Smooth muscle cell of the brain vasculature (primary cell): Measurements from ENCODE around the gene CACNA1H.
"Not testable (repeated sequence)": the region's sequence is repeated elsewhere in the genome, so short reads cannot be mapped to it uniquely, and the experiment has no call there.

Experiments
- DNase-seq: peaks from one replicate; pipeline ENCODE4 v3.0.0-alpha.2; 2012; ENCODE audit warnings: low read depth, low spot score

Gene CACNA1H

GRCh38 chr16:1224558-1224957 is 71.7 kb downstream of the CACNA1H start:
- no peak for DNase-seq

GRCh38 chr16:1225051-1225451 is 72.1 kb downstream of the CACNA1H start, which contains the start of gene TPSG1:
TPSG1 (minus strand) TSS chr16:1225268; CDS start chr16:1225252, 16 bp downstream.
- DNase-seq, result no peak

GRCh38 chr16:1225728-1226311 is 72.9 kb downstream of the CACNA1H start:
- DNase-seq, result not testable (repeated sequence)

GRCh38 chr16:1226692-1227091 is 73.8 kb downstream of the CACNA1H start:
- not testable (repeated sequence) for DNase-seq

- DNase-seq, result not testable (repeated sequence)
Observed at GRCh38 chr16:1228227-1228626, 75.3 kb downstream of the CACNA1H start.

GRCh38 chr16:1229476-1229875 is 76.6 kb downstream of the CACNA1H start:
- DNase-seq, result not testable (repeated sequence)

GRCh38 chr16:1230084-1230470 is 77.2 kb downstream of the CACNA1H start, which contains the start of gene TPSB2:
TPSB2 (minus strand) TSS chr16:1230184; CDS start chr16:1229951, 233 bp downstream.
- DNase-seq, result not testable (repeated sequence)

- DNase-seq, result not testable (repeated sequence)
Observed at GRCh38 chr16:1230471-1231212, 77.7 kb downstream of the CACNA1H start.

- DNase-seq, result not testable (repeated sequence)
Observed at GRCh38 chr16:1231301-1231700, 78.4 kb downstream of the CACNA1H start.

- DNase-seq, result not testable (repeated sequence)
Observed at GRCh38 chr16:1232049-1232748, 79.3 kb downstream of the CACNA1H start.

- DNase-seq, result not testable (repeated sequence)
Observed at GRCh38 chr16:1236659-1237058, 83.8 kb downstream of the CACNA1H start.

GRCh38 chr16:1237990-1238389 is 85.1 kb downstream of the CACNA1H start:
- no peak for DNase-seq

- not testable (repeated sequence) for DNase-seq
Observed at GRCh38 chr16:1238909-1239308, 86.0 kb downstream of the CACNA1H start.

GRCh38 chr16:1239575-1239974 is 86.7 kb downstream of the CACNA1H start:
- not testable (repeated sequence) for DNase-seq

GRCh38 chr16:1240436-1240835 is 87.5 kb downstream of the CACNA1H start, which contains the start of gene TPSAB1:
TPSAB1 (plus strand) TSS chr16:1240705; CDS start chr16:1240939, 234 bp downstream.
- DNase-seq, result not testable (repeated sequence)

GRCh38 chr16:1241081-1241480 is 88.2 kb downstream of the CACNA1H start:
- DNase-seq, result not testable (repeated sequence)

GRCh38 chr16:1243363-1243762 is 90.5 kb downstream of the CACNA1H start:
- DNase-seq, result not testable (repeated sequence)

- DNase-seq, result not testable (repeated sequence)
Observed at GRCh38 chr16:1243907-1244850, 91.3 kb downstream of the CACNA1H start.

GRCh38 chr16:1244881-1245280 is 92.0 kb downstream of the CACNA1H start:
- no peak for DNase-seq

- no peak for DNase-seq
Observed at GRCh38 chr16:1245452-1246020, 92.6 kb downstream of the CACNA1H start.
